DMS79 (cell line): Measurements from ENCODE around the gene MATN1.

ENCODE experiments used
- DNase-seq: peaks from one replicate; lab custom pipeline; 2025; lab: John Stamatoyannopoulos, UW

The MATN1 gene

GRCh38 chr1:30682396-30683275, 40.7 kb downstream of the MATN1 start:
- no peak for DNase-seq

- no peak for DNase-seq
Observed at GRCh38 chr1:30681782-30682181, 41.6 kb downstream of the MATN1 start.

GRCh38 chr1:30680879-30681278, 42.5 kb downstream of the MATN1 start:
- no peak for DNase-seq

GRCh38 chr1:30680429-30680828, 43.0 kb downstream of the MATN1 start:
- no peak for DNase-seq

- DNase-seq = no peak
Observed at GRCh38 chr1:30679976-30680305, 43.4 kb downstream of the MATN1 start.

GRCh38 chr1:30679201-30679975, 44.0 kb downstream of the MATN1 start:
- no peak for DNase-seq

GRCh38 chr1:30678209-30678608, 45.2 kb downstream of the MATN1 start:
- no peak for DNase-seq

- no peak for DNase-seq
Observed at GRCh38 chr1:30677471-30677870, 45.9 kb downstream of the MATN1 start.

- DNase-seq = no peak
Observed at GRCh38 chr1:30675761-30676160, 47.6 kb downstream of the MATN1 start.

GRCh38 chr1:30675289-30675688, 48.1 kb downstream of the MATN1 start:
- DNase-seq = no peak

GRCh38 chr1:30673395-30673794, 50.0 kb downstream of the MATN1 start:
- DNase-seq = no peak

- no peak for DNase-seq
Observed at GRCh38 chr1:30672661-30673060, 50.7 kb downstream of the MATN1 start.

GRCh38 chr1:30670240-30671060, 52.9 kb downstream of the MATN1 start:
- DNase-seq = no peak

GRCh38 chr1:30668546-30669327, 54.6 kb downstream of the MATN1 start:
- DNase-seq = no peak

GRCh38 chr1:30668024-30668423, 55.4 kb downstream of the MATN1 start:
- DNase-seq = no peak

GRCh38 chr1:30666756-30667273, 56.6 kb downstream of the MATN1 start:
- DNase-seq = no peak

- DNase-seq = no peak
Observed at GRCh38 chr1:30665216-30666010, 58.0 kb downstream of the MATN1 start.

GRCh38 chr1:30664103-30664755, 59.2 kb downstream of the MATN1 start:
- DNase-seq = no peak

GRCh38 chr1:30663596-30664091, 59.7 kb downstream of the MATN1 start:
- no peak for DNase-seq

GRCh38 chr1:30662291-30662840, 61.0 kb downstream of the MATN1 start:
- DNase-seq = no peak
